Peyer's patch (tissue), 4 donors: ENCODE results near the gene MIER1.

Experiments
- CTCF ChIP-seq, 6 experiments: fragments of 450-650 bp in 4 of 6; fragments of 200-600 bp in 2 of 6; sonication (generic) in 1 of 6; IDR thresholded peaks; one replicate each; pipeline ENCODE4 v1.5.1; 2017 to 2019; ENCODE audit warnings: antibody characterized with exemption in 6 of 6, mild to moderate bottlenecking in 3 of 6, moderate library complexity in 1 of 6
- POLR2A ChIP-seq, 2 donors: fragments of 450-650 bp; IDR thresholded peaks; one replicate each; pipeline ENCODE4 v1.5.1; 2017; ENCODE audit warnings: antibody characterized with exemption in 2 of 2, mild to moderate bottlenecking in 2 of 2, moderate library complexity in 2 of 2

- TF ChIP-seq CTCF (IDR thresholded peaks at IDR 0.05) (no peak), POLR2A (IDR thresholded peaks at IDR 0.05) (no peak)
These were observed 80.3 kb downstream of the MIER1 start for GRCh38 chr1:67005068-67005467.
